ENCODE results near the gene ITPRIP. TPM values are rescaled to one million over a fixed set of nuclear protein-coding genes. Genes with fewer than 3 reads are reported as not detected.

Gene ITPRIP
- total RNA-seq, 2 donors from 2014 or later, result 9.1 to 11.0 TPM

- Histone ChIP-seq H3K4me1 (ENCODE audit: control insufficient read depth, insufficient read depth, low read length) (no peaks in the 10 kb centered on the region), H3K4me3 (ENCODE audit: low read length) (no peak overlapping the region), H3K27me3 (ENCODE audit: control insufficient read depth, insufficient read depth, low read length, poor library complexity, severe bottlenecking) (peaks cover 25% of the 10 kb centered on the region), H3K9me3 (ENCODE audit: control insufficient read depth, low read length) (no peaks in the 10 kb centered on the region), H3K36me3 (ENCODE audit: control insufficient read depth, insufficient read depth, low read length) (no peaks in the 10 kb centered on the region), H3K27ac (ENCODE audit: low read depth, low read length) (no peak overlapping the region), H3K9ac (ENCODE audit: extremely low read depth, low read length, poor library complexity, severe bottlenecking) (no peak overlapping the region)
- H3K36me3 Mint-ChIP-seq (ENCODE audit: low read depth), result no peaks in the 10 kb centered on the region
- H3K9me3 Mint-ChIP-seq, result no peaks in the 10 kb centered on the region
- no peak overlapping the region for H3K4me3 Mint-ChIP-seq
- H3K27me3 Mint-ChIP-seq (ENCODE audit: insufficient read depth), result peaks cover 9% of the 10 kb centered on the region
- H3K4me1 Mint-ChIP-seq, result peaks cover 1% of the 10 kb centered on the region
- no peak for DNase-seq
- WGBS, 2 experiments (ENCODE audit: insufficient coverage in 1 of 2, insufficient read length in 1 of 2), result 59 to 87% methylated on average over 2 of the region's 2 CpGs
- no peak overlapping the region for H3K27ac Mint-ChIP-seq
- TF ChIP-seq CTCF (conservative IDR thresholded peaks at IDR 0.05), result no peak
Measured at GRCh38 chr10:104351061-104351702, 12.9 kb upstream of the ITPRIP start.

GRCh38 chr10:104350127-104350635 is 11.9 kb upstream of the ITPRIP start:
- WGBS, 2 experiments (ENCODE audit: insufficient coverage in 1 of 2, insufficient read length in 1 of 2), result 51 to 54% methylated on average over 6 of the region's 6 CpGs
- DNase-seq, result peak; percentile 50
- Histone ChIP-seq H3K27ac (ENCODE audit: low read depth, low read length) (no peak overlapping the region), H3K4me1 (ENCODE audit: control insufficient read depth, insufficient read depth, low read length) (no peaks in the 10 kb centered on the region), H3K36me3 (ENCODE audit: control insufficient read depth, insufficient read depth, low read length) (no peaks in the 10 kb centered on the region), H3K9ac (ENCODE audit: extremely low read depth, low read length, poor library complexity, severe bottlenecking) (peak overlapping the region; percentile 55), H3K9me3 (ENCODE audit: control insufficient read depth, low read length) (no peaks in the 10 kb centered on the region), H3K27me3 (ENCODE audit: control insufficient read depth, insufficient read depth, low read length, poor library complexity, severe bottlenecking) (peaks cover 16% of the 10 kb centered on the region), H3K4me3 (ENCODE audit: low read length) (no peak overlapping the region)
- Mint-ChIP-seq H3K27me3 (ENCODE audit: insufficient read depth) (peaks cover 9% of the 10 kb centered on the region), H3K27ac (no peak overlapping the region), H3K4me3 (no peak overlapping the region), H3K9me3 (no peaks in the 10 kb centered on the region), H3K36me3 (ENCODE audit: low read depth) (no peaks in the 10 kb centered on the region), H3K4me1 (peaks cover 1% of the 10 kb centered on the region)
- peak; percentile 75 for TF ChIP-seq CTCF (conservative IDR thresholded peaks at IDR 0.05)

GRCh38 chr10:104349623-104350126 is 11.4 kb upstream of the ITPRIP start:
- H3K27me3 ChIP-seq (ENCODE audit: control insufficient read depth, insufficient read depth, low read length, poor library complexity, severe bottlenecking), result peaks cover 11% of the 10 kb centered on the region
- no peak for TF ChIP-seq CTCF (conservative IDR thresholded peaks at IDR 0.05)
- 58 to 68% methylated on average over 4 to 5 of the region's 5 CpGs for WGBS, 2 experiments (ENCODE audit: insufficient coverage in 1 of 2, insufficient read length in 1 of 2)
- Mint-ChIP-seq H3K27me3 (ENCODE audit: insufficient read depth) (peaks cover 9% of the 10 kb centered on the region), H3K36me3 (ENCODE audit: low read depth) (no peaks in the 10 kb centered on the region), H3K27ac (no peak overlapping the region), H3K9me3 (no peaks in the 10 kb centered on the region), H3K4me1 (peaks cover 1% of the 10 kb centered on the region), H3K4me3 (no peak overlapping the region)
- H3K4me1 ChIP-seq (ENCODE audit: control insufficient read depth, insufficient read depth, low read length), result no peaks in the 10 kb centered on the region
- peak; percentile 70 for DNase-seq
- H3K9me3 ChIP-seq (ENCODE audit: control insufficient read depth, low read length), result no peaks in the 10 kb centered on the region
- H3K4me3 ChIP-seq (ENCODE audit: low read length), result no peak overlapping the region
- H3K36me3 ChIP-seq (ENCODE audit: control insufficient read depth, insufficient read depth, low read length), result no peaks in the 10 kb centered on the region
- no peak overlapping the region for H3K27ac ChIP-seq (ENCODE audit: low read depth, low read length)
- H3K9ac ChIP-seq (ENCODE audit: extremely low read depth, low read length, poor library complexity, severe bottlenecking), result peak overlapping the region; percentile 55
